ENCODE results near the gene MEP1A.
"Not testable (repeated sequence)": the region's sequence is repeated elsewhere in the genome, so short reads cannot be mapped to it uniquely, and the experiment has no call there.

Gene MEP1A, protein sequence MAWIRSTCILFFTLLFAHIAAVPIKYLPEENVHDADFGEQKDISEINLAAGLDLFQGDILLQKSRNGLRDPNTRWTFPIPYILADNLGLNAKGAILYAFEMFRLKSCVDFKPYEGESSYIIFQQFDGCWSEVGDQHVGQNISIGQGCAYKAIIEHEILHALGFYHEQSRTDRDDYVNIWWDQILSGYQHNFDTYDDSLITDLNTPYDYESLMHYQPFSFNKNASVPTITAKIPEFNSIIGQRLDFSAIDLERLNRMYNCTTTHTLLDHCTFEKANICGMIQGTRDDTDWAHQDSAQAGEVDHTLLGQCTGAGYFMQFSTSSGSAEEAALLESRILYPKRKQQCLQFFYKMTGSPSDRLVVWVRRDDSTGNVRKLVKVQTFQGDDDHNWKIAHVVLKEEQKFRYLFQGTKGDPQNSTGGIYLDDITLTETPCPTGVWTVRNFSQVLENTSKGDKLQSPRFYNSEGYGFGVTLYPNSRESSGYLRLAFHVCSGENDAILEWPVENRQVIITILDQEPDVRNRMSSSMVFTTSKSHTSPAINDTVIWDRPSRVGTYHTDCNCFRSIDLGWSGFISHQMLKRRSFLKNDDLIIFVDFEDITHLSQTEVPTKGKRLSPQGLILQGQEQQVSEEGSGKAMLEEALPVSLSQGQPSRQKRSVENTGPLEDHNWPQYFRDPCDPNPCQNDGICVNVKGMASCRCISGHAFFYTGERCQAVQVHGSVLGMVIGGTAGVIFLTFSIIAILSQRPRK

DNA sequence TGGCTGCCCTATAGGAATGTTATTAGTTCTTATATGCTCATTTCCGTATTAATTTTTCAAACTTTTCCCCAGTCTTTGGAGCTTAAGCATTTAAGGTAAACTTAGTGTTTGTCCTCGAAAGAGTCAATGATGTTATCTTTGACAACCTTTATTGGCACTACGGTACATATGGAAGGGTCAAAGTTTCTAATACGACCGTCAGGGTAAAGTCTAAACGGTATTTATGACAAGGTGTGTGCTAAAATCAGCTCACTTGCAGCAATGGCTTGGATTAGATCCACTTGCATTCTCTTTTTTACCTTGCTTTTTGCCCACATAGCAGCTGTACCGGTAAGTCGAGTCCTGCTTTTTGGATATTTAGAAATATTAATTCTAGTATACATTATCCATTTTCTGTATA, at the start of gene MEP1A:
TSS of gene MEP1A (plus strand) at position 252 of the 400 bp plus-strand sequence. CDS start at position 262, 10 bp downstream.
- DNase-seq (ENCODE audit: low spot score): no peak

DNA sequence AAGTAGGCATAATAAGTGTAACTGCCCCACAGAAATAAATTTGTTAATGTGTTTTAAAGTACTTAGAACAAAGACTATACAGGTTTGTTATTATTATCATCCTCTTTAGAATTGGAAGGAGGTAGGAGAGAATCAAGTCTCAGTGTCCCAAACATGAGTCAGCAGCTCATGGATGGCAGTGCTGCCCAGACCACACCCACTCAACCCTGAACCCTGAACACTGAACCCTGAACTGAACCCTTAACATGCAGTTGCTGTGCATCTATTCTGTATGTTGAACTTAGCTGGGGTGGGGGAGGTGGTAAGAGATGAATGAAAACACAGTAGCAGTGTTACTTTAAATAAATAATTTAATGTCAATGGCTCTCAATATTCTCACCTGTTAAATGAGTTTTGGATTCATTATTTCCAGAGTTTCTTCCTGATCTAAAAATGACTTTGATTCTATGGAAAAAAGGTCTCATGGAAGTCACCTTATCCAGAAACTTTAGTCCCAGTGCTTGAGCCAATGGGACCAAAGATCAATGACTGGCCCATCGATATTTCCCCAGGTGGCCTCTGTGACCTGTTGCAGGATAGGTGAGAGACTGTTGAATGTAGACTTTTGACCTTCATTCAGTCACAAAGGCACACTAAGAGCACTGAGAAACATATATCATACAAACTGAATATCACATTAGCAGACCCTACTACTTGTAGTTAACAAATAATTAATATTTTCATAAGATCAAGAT, 49.6 kb upstream of the MEP1A start:
- no peak for DNase-seq (ENCODE audit: low spot score)

DNA sequence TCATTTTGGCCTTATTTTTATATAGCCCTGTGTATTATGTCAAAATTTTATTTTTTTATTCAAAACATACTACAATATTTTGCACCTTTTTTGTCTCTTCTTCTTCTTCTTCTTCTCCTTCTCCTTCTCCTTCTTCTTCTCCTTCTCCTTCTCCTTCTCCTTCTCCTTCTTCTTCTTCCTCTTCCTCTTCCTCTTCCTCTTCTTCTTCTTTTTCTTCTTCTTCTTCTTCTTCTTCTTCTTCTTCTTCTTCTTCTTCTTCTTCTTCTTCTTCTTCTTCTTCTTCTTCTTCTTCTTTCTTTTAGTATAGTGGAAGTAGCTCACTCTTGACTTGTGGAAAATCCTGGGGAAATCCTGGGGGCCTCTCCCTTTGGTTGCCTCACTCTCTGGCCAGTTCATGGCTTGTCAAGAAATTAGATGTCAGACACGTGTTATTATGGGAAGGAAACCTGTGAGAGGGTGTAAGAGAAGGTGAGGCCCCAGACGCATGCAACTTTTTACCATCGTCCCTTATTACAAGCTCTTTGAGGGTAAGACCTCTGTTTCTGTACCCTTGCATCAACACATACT, 48.9 kb upstream of the MEP1A start:
- DNase-seq (ENCODE audit: low spot score): not testable (repeated sequence)

DNA sequence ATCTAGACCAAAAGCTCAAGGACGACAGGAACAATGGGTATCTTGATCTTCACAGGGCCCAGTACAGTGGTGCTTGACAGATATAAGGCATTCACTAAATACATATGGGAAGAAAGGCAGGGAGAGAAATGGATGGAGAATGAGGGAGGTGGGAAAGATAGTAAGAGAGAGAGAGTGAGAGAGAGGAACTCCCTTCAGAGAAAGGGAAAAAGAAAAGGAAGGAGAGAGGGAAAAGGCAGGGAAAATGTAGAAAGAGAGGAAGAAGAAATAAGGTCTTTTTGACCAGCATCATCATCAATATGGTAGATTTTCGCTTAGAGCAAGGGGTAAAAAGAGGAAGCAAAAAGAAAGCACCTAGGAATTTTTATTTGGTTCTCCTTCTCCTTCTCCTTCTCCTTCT, 47.2 kb upstream of the MEP1A start:
- no peak for DNase-seq (ENCODE audit: low spot score)

DNA sequence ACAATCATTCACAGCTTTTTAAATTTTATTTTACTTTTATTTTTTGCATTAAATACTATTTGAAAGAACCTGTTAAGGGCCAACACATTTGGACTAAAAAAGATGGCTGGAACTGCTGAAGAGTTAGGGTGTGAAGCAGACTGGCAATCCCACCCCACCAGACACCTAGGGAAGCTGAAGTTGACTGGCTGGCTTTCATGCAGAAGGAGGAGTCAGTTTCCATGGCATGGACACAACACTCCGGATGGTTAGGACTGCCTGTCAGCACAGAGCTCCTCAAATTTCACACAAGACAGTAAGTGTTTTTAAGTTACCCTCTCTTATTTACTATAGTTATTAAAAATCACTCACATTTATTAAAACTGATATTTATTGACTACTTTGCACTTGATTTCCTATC, 46.5 kb upstream of the MEP1A start, which contains the start of gene ANKRD66:
TSS of gene ANKRD66 (plus strand) at position 238 of the 400 bp plus-strand sequence. CDS start 5,016 bp downstream, outside the sequence.
- no peak for DNase-seq (ENCODE audit: low spot score)

DNA sequence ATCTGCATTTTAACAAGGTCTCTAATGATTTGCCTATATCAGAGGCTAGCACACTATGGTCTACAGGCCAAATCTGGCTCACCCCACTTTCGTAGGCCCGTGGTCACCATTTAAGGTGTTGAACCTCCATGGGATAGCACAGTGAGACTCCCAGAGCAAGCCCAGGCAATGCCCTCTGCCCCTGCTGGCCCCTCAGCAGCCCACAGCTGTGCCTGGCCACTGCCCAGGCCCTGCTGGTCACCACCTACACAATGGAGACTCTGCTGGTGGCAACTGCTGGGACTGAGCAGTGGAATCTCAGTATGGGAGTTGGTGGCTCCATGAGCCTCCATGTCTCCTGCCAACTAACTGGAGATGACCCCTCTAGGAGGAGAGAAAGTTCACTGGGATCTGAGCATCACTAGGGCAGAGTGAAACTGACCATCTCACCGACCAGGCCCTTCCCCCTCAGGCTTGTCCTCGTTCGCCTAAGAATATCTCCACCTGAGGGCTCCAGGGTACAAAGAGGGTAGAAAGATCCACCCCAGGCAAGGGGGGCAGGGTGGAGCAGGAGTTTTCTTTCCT, 44.2 kb upstream of the MEP1A start:
- DNase-seq (ENCODE audit: low spot score): no peak

DNA sequence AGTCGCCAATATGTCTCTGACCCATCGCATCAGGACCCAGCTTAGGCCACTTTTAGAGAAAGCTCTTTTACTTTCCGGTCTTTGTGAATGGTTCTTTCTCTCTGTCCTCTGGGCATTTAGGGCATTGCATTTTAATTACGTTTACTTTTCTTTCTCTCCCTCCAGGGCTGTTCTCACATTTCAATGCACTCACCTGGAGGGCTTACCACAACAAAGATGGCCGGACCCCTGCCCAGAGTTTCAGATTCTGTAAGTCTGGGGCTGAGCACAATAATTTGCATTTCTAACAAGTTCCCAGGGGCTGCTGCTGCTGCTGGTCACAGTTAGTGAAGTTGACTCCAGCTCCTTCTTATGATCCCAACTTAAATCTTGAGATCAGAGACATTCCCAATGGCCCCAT, 43.5 kb upstream of the MEP1A start:
- no peak for DNase-seq (ENCODE audit: low spot score)

DNA sequence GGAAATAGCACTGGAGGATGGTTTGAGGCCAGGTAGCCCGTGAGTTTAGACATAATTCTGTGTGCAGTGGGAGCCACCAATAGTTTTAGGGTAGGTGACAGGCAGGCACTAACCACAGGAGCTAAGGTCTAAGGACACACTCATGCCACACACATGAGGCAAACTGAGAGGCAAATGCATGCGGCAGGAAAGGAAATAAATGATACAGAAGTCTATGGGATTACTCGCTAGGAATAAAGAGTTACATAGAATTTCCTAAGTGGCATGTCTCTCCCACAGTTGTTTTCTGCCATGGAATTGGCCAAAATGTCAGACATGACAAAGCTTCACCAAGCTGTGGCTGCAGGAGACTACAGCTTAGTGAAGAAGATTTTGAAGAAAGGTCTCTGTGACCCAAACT, 41.5 kb upstream of the MEP1A start:
- no peak for DNase-seq (ENCODE audit: low spot score)

DNA sequence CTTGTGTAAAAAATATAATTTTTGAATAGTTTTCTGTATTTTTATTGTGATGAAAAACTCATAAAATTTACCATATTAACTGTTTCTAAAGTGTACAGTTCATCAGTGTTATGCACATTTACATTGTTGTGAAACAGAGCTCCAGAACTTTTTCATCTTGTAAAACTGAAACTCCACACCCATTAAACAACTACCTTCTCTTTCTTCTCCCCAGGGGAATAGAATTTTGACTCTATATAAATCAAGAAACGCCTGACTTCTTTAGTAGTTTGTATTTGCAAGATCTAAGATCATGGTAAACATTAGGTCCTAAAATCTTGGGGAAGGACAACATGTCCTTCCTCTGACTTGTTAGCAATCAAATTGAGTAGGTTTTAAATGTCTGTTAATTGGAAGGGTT, 37.3 kb upstream of the MEP1A start:
- DNase-seq (ENCODE audit: low spot score): no peak

DNA sequence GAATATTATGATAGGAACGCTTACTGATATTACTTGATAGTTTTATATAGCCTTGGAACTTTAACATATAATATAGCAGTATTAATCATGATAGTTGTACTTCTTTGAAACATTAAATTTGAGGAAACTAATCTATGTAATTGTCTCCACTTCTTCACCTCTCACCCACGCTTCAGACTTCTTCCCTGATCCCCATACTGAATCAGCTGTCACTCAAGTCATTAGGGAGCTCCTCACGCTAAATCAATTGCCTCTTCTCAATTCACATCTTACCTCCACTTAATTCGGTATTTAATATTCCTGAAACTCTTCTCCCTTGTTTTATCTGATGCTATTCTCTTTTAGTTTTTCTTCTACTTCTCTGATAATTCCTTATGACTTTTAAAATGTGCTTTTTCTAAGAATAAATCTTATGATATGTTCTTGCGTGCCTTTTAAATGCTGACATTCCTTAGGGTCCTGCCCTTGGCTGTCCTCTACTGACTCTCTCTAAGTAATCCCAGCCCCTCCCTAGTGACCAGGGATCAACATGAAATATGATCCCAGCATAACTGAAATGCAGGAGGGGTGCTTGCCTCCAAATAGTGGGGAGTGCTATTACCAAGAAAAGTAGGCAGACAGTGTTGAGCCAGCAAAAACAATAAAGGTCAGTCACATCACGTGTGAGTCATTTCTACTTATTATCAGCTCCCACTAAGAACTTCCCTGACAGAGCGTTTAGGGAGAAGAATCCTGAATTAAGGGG, 36.5 kb upstream of the MEP1A start:
- DNase-seq (ENCODE audit: low spot score): no peak

DNA sequence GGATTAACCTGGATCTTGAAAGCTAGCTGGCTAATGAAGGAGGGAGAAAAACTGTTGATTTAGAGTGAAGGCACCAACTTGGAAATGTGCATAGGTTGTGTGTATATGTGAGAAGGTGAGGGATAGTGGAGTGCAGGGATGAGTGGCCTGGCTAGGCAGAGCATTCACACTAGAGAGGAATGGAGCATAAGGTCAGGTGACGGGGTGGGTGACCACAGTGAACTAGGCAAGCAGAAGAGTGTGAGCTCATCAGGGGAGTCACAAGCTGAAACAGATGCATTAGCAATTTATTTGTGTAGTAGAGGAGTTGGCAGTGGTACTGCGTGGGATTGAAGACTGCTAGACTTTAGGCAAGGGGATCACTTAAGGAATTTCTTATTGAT, 36.0 kb upstream of the MEP1A start:
- DNase-seq (ENCODE audit: low spot score): no peak

DNA sequence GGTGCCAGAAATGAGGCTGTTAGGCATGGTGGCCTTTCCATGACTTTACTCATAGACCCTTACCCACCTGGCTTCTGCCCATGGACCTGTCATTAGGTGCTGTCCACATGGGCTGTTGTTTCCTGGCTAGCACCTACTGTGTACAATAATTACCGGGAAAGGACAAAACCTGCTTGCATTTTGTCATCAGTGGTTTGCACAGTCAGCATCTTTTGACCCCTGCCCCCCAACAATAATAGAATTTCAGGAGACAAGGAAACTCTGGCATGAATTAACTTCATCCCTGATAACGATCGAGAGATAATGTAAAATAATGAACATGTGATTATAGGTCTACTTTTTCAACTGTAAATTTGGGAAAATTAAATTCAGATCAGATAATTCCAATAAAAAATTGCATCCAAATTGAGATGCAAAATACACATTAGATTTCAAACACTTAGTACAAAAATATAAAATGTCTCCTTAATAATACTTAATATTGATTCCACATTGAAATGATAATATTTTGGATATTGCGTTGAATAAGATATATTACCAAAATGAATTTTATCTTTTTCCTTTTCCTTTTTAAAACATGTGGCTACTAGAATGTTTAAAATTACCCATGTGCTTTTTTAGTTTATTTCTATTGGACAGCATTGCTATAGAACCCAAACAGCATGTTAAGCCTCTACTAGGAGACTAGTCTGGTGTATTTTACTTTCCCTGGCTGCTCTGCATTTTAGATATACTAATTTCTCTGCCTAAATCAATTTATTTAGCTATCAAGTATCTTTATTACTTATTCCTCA, 34.0 kb upstream of the MEP1A start:
- DNase-seq (ENCODE audit: low spot score): no peak

DNA sequence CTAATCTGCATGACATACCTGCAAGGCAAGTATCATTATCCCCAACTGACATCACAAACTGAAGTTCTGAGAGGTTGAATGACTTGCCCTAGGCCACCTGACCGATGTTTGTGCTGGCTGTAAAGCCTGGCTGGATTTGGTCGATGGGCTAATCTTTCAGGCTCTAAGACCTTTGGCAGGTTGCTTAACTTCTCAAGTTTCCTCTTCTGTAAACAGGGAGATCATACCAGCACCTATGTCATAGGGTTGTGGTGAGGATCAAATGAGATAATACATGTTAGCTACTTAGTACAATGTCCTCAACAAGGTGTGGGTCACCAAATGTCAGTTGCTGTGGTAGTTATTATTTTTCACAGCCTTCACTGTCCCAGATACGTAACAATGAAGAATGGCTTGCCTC, 32.3 kb upstream of the MEP1A start:
- no peak for DNase-seq (ENCODE audit: low spot score)

DNA sequence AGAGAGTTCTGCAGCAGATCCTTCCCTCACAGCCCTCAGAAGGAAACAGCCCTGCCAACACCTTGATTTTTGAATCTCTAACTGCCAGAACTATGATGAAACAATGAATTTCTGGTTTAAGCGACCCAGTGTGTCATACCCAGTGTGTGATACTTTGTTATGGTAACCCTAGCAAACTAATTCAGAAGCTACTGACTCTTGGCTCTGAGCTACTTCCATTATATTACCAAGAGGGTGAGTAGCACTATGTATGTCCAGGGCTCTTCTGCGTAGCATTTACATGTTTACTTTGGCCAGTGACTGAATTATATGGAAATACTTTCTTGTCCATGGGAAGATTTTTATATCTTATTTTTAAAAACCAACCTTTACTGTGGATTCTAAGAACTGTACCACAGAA, 29.7 kb upstream of the MEP1A start:
- DNase-seq (ENCODE audit: low spot score): no peak

DNA sequence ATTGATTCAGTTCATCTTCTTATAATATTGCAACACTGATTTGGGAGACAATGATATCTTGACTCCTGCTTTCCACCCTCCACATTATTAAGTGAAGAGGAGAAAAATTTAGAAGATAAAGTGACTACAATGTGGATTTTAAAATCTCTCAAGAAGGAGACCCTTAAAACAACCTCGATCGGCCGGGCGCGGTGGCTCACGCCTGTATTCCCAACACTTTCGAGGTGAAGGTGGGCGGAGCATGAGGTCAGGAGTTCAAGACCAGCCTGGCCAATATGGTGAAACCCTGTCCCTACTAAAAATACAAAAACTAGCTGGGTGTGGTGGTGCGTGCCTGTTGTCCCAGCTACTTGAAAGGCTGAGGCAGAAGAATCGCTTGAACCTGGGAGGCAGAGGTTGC, 28.9 kb upstream of the MEP1A start:
- DNase-seq (ENCODE audit: low spot score): not testable (repeated sequence)

DNA sequence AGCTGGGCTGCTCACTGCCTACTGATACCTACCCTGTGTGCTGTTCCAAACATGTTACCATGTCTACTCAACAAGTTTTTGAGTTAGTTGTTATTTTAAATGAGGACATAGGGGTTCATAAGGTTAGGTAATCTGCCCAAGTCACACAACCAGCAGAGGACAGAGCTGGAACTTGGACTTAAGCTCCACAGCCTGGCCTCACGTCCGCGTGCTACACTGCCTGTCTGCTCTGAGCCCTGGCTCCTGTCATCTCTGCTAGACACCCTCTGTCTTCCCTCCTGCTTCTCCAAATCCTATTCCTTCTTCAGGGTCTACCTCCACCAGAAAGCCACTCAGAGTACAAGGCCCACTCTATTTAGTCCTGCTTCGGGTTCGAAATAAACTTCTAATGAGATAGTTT, 28.2 kb upstream of the MEP1A start:
- DNase-seq (ENCODE audit: low spot score): no peak

DNA sequence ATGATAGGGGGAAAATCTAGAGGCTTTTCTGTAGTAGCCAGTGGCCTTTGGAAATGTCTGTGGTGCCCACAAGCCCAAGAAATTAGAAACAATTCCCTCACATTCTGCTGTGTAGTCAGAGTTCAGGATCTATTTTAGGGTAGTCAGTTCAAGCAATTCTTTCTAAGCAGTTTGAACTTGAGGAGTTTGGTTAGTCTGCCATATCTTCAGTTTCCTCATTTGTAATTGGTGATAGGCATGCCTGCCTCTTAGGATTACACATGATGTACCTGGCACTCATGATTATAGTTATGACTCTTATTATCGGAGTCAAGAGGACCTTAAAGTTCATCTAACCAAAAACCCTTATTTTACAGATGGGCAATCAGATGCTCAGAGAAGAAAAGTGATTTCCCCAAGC, 21.2 kb upstream of the MEP1A start:
- peak; percentile 57 for DNase-seq (ENCODE audit: low spot score)

DNA sequence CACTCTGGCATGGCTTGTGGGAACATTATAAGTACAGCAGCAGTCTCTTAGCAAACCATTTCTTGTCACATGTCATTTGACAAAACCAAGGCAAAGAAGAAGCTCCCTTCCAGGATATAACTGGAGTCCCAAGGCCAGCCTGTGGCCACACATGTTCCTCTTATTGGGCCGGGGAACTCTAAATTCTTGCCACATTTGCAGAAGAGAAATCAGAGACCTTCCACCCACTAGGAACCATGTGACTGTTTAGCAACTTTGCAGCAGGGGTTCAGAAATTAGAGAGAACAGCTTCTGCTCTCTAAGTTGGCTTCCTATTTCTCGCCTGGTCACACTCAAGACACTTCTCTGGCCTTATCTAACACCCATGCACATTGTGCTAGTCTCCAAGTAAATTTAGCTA, 20.4 kb upstream of the MEP1A start:
- peak; percentile 93 for DNase-seq (ENCODE audit: low spot score)

DNA sequence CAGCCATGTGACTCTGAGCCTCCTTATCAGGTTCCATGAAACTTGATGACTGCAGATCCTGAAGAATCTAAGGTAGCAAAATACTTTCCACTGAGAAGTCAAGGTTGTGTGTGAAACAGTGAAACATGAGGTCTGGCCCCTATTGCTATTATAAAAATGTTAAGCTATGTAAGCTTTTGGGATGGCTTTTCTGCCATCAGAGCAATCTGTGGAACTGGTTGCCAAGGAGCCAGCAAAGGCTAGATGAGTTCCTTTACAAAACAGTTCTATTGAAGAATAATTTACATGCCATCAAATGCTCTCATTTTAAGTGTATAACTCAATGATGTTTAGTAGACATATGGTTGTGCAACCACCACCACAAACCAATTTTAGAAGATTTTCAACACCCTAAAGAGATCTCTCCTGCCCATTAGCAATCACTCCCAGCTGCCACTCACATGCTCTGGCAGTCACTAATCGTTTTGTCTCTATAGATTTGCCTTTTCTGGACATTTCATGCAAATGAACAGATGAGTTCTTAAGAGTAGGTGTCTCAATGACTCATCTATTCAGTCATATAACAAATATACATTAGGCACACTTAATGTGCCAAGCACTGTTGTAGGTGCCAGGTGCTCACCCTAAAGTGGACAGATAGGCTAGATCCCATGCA, 19.9 kb upstream of the MEP1A start:
- no peak for DNase-seq (ENCODE audit: low spot score)

DNA sequence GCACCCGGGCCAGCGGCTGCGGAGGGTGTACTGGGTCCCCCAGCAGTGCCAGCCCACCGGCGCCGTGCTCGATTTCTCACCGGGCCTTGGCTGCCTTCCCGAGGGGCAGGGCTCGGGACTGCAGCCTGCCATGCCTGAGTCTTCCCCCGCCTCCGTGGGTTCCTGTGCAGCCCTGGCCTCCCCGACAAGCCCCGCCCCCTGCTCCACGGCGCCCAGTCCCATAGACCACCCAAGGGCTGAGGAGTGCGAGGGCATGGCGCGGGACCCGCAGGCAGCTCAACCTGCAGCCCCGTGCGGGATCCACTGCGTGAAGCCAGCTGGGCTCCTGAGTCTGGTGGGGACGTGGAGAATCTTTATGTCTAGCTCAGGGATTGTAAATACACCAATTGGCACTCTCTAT, 18.5 kb upstream of the MEP1A start:
- not testable (repeated sequence) for DNase-seq (ENCODE audit: low spot score)

All from pons (tissue), 1 donor.